Activated B cell treated with CpG ODN at 0.5 μM for 24 hours (primary cell): ENCODE measurements around the gene TMEM119. TPM values are rescaled to one million over a fixed set of nuclear protein-coding genes. Genes with fewer than 3 reads are reported as not detected.

Experiments used
- ATAC-seq: fragments of 200-7000 bp; cut with Tn5 transposase; one replicate; pipeline ENCODE4 v1.10.0; 2021; ENCODE audit warnings: low read depth, mild to moderate bottlenecking, moderate library complexity
- CTCF ChIA-PET: fragments of 350-600 bp; sonication (Branson Sonifier 250); formaldehyde crosslinking; loops from one replicate; lab custom pipeline; 2021; ENCODE audit warnings: antibody characterized with exemption; lab: Charles Lee
- POLR2A ChIA-PET: fragments of 350-600 bp; sonication (Branson Sonifier 250); formaldehyde crosslinking; loops from one replicate; lab custom pipeline; 2021; ENCODE audit warnings: antibody characterized with exemption; lab: Charles Lee
- DNase-seq: peaks from one replicate; pipeline ENCODE4 v3.0.0; 2022
- H3K27ac Mint-ChIP-seq: one replicate; pipeline ENCODE4 v1.8.0; 2020; ENCODE audit warnings: mixed read lengths
- H3K27me3 Mint-ChIP-seq: one replicate; pipeline ENCODE4 v1.8.0; 2021; ENCODE audit warnings: mixed read lengths
- H3K36me3 Mint-ChIP-seq: one replicate; pipeline ENCODE4 v1.8.0; 2021; ENCODE audit warnings: low read depth, mixed read lengths
- H3K4me1 Mint-ChIP-seq: one replicate; pipeline ENCODE4 v1.8.0; 2021; ENCODE audit warnings: mixed read lengths
- H3K4me3 Mint-ChIP-seq: one replicate; pipeline ENCODE4 v1.8.0; 2020; ENCODE audit warnings: mild to moderate bottlenecking, mixed read lengths
- H3K9me3 Mint-ChIP-seq: one replicate; pipeline ENCODE4 v1.8.0; 2020; ENCODE audit warnings: mixed read lengths
- intact Hi-C: fragments of 100-400 bp; cut with micrococcal nuclease; formaldehyde crosslinking; loops from one replicate; pipeline ENCODE4 v1.15.1; 2024
- total RNA-seq: library from RNA; stranded (reverse); gene quantifications from 2 replicates; pipeline ENCODE4 v1.2.3, GENCODE V29; 2022
- TF ChIP-seq, protein P1 (sequence below): fragments of 200-600 bp; IDR thresholded peaks from one replicate; pipeline ENCODE4 v1.8.0; 2022; ENCODE audit warnings: antibody characterized with exemption, mild to moderate bottlenecking

Gene TMEM119
- total RNA-seq, 1 donor from 2014 or later: not detected

DNA sequence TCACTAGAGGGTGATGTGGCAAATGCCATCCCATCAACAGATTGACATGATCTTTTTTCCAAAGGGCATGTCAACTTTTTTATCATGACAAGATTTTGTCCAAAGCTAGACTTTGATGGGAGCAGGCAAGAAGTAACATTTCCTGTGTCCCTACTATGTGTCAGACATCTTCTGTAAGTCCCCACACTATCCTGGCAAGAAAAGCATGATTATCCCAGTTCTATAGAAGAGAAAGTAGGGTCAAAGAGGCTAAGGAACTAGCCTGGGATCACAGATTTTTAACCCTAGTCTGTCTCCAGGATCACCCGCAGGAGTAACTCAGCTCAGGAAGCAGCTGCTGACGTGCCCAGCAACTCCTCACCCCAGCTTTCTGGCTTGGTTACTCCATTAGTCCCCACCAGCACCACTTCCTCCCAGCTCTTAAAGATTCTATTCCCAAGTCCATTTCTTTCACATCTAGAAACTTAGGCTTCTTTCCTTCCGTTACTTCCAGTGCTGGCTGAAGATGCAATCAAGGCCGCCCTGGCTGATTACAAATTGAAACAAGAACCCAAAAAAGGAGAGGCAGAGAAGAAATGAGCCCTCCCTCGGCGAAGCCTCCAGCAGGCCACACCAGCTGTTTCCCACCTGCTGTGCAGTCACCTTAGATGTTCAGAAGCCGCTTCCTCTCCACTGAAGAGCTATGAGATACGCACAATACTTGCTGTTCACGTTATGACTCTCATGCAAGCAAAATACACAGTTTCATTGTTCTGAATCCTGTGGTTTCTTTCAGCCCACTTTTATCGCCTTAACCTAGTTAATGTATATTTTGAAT, 29.3 kb downstream of the TMEM119 start:
- CTCF ChIA-PET: interaction anchor here (0.9 to 14.5 kb wide), 9 partner anchors 49 to 234 kb away, joined by 3 to 338 read pairs (median 6); partner anchors contain the start of gene SELPLG
- POLR2A ChIA-PET: interaction anchor here (0.6 to 10.6 kb wide), 12 partner anchors 11 to 799 kb away, joined by 3 to 158 read pairs (median 4); partner anchors contain the start of gene SELPLG
- H3K27ac Mint-ChIP-seq: peak overlapping the region; percentile 97
- H3K4me1 Mint-ChIP-seq: peaks cover 95% of the 10 kb centered on the region
- H3K9me3 Mint-ChIP-seq: no peaks in the 10 kb centered on the region
- H3K36me3 Mint-ChIP-seq: peaks cover 68% of the 10 kb centered on the region
- peak; percentile 64 for ATAC-seq
- TF ChIP-seq, protein P1, sequence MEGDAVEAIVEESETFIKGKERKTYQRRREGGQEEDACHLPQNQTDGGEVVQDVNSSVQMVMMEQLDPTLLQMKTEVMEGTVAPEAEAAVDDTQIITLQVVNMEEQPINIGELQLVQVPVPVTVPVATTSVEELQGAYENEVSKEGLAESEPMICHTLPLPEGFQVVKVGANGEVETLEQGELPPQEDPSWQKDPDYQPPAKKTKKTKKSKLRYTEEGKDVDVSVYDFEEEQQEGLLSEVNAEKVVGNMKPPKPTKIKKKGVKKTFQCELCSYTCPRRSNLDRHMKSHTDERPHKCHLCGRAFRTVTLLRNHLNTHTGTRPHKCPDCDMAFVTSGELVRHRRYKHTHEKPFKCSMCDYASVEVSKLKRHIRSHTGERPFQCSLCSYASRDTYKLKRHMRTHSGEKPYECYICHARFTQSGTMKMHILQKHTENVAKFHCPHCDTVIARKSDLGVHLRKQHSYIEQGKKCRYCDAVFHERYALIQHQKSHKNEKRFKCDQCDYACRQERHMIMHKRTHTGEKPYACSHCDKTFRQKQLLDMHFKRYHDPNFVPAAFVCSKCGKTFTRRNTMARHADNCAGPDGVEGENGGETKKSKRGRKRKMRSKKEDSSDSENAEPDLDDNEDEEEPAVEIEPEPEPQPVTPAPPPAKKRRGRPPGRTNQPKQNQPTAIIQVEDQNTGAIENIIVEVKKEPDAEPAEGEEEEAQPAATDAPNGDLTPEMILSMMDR: no peak
- no peaks in the 10 kb centered on the region for H3K27me3 Mint-ChIP-seq
- intact Hi-C loops: loop anchor here (1.0 to 10.0 kb wide), 4 partner anchors 67 to 1006 kb away; partner anchors contain the start of genes MMAB and MVK
- H3K4me3 Mint-ChIP-seq: peak overlapping the region; percentile 79
- no peak for DNase-seq

DNA sequence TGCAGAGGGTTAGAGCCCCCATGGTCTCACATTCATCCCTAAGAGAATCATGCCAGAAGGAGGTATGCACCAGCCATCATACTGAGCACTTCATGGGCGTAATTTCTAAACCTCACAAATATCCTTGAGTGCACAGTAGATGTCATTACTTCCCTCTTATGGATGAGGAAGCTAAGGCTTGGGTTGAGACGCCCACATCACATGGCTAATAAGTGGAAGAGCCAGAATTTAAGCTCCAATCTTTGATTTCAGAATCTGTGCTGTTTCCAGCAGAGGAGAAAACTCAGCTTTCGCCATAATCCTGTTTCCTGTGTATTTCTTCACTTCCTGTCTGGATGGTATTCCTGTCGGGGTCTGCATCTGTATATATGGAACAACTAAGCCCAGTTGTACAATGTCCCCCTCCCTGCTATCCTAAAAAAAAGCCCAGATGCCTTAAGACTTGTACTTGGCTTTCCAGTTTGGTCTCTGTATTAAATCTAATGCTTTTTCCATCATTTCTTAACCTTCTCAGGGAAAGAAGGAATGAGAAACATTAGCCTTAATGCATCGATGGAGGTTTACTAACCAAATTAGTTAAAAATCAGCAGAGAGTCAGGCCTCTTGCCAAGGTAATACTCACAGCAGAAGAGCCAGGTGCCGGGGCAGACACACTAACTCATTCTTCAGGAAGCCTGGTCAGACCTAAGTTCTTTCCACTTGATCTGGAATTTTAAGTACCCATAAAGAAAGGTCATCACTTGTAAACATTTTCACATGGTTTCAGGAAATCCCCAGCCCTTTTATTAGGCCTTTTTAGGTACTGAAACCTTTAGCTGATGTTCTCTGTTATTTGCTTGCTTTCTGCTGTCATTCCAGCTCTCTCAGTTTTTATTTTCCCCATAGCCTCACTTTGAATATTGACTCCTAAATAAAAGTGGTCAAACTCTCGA, 30.2 kb downstream of the TMEM119 start:
- ChIA-PET POLR2A (interaction anchor here (0.6 to 10.6 kb wide), 15 partner anchors 10 to 271 kb away, joined by 3 to 158 read pairs (median 4); partner anchors contain the start of gene SELPLG), CTCF (interaction anchor here (0.9 to 14.5 kb wide), 9 partner anchors 50 to 382 kb away, joined by 3 to 338 read pairs (median 5); partner anchors contain the start of gene SELPLG)
- Mint-ChIP-seq H3K9me3 (no peaks in the 10 kb centered on the region), H3K27me3 (no peaks in the 10 kb centered on the region), H3K27ac (peak overlapping the region; percentile 97), H3K36me3 (peaks cover 70% of the 10 kb centered on the region), H3K4me3 (peak overlapping the region; percentile 79), H3K4me1 (peaks cover 92% of the 10 kb centered on the region)
- DNase-seq (no peak), ATAC-seq (no peak)
- TF ChIP-seq, protein P1: no peak
- intact Hi-C loops: loop anchor here (1.0 to 10.0 kb wide), 4 partner anchors 68 to 1007 kb away; partner anchors contain the start of genes MMAB and MVK

DNA sequence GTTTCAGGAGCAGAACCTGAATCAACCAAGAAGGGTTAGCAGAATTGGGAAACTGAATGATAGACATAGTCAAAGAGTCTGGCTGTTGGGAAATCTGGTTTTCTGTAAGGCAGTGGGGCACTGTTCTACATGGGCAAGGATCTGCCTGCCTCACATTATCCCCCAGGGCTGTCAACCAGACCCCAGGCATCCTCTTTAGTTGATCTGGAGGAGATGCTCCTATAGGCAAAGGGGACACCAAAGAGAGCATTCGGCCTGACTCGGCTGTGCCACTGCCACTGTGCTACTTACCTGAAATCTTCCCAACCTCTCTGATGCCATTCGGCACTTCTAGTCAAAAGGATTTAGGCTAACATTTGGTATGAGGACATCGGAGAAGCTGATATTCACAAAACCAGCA, 31.4 kb downstream of the TMEM119 start:
- H3K9me3 Mint-ChIP-seq: no peaks in the 10 kb centered on the region

DNA sequence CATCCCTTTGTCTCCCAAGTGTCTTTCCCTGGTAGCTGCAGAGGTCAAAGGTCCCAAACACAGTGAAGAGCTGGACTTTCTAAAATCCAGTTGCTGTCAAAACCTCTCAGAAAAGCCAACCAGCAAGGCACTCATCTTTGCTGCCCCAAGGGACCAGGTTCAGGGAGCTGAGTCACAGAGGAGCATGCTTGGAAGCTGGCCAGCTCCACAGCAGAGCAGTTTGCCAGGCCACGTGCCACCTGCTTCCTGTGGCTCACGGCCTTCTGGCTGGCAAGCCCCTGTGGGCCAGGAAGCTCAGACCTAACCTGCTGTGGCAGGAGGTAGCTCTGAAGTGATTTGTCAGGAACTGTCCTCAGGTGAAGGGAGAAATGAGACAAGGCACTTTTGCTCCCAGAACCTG, 31.9 kb downstream of the TMEM119 start:
- Mint-ChIP-seq H3K36me3 (peaks cover 74% of the 10 kb centered on the region), H3K4me1 (peaks cover 79% of the 10 kb centered on the region), H3K9me3 (no peaks in the 10 kb centered on the region), H3K27me3 (no peaks in the 10 kb centered on the region), H3K27ac (peak overlapping the region; percentile 97), H3K4me3 (peak overlapping the region; percentile 41)
- peak; percentile 16 for ATAC-seq
- TF ChIP-seq, protein P1: no peak
- ChIA-PET POLR2A (interaction anchor here (0.8 to 10.6 kb wide), 7 partner anchors 47 to 237 kb away, joined by 3 to 158 read pairs (median 11); partner anchors contain the start of gene SELPLG), CTCF (interaction anchor here (0.9 to 14.5 kb wide), 6 partner anchors 52 to 385 kb away, joined by 4 to 338 read pairs (median 21); partner anchors contain the start of gene SELPLG)
- intact Hi-C loops: loop anchor here (10.0 kb wide), 1 partner anchor 1009 kb away; the partner anchor contains the start of genes MMAB and MVK
- peak; percentile 59 for DNase-seq

More for the DNA sequence above, 31.4 kb downstream of the TMEM119 start:
- H3K27me3 Mint-ChIP-seq: no peaks in the 10 kb centered on the region
- TF ChIP-seq, protein P1: no peak
- peak overlapping the region; percentile 97 for H3K27ac Mint-ChIP-seq
- peak overlapping the region; percentile 41 for H3K4me3 Mint-ChIP-seq
- CTCF ChIA-PET: interaction anchor here (0.9 to 14.5 kb wide), 8 partner anchors 51 to 385 kb away, joined by 3 to 338 read pairs (median 10); partner anchors contain the start of gene SELPLG
- POLR2A ChIA-PET: interaction anchor here (0.6 to 10.6 kb wide), 11 partner anchors 11 to 237 kb away, joined by 3 to 158 read pairs (median 5); partner anchors contain the start of gene SELPLG
- H3K4me1 Mint-ChIP-seq: peaks cover 83% of the 10 kb centered on the region
- ATAC-seq: no peak
- peaks cover 70% of the 10 kb centered on the region for H3K36me3 Mint-ChIP-seq
- intact Hi-C loops: loop anchor here (10.0 kb wide), 1 partner anchor 1008 kb away; the partner anchor contains the start of genes MMAB and MVK
- no peak for DNase-seq
